ENCODE results near the gene RHNO1. TPM values are rescaled to one million over a fixed set of nuclear protein-coding genes. Genes with fewer than 3 reads are reported as not detected.
"Not testable (repeated sequence)": the region's sequence is repeated elsewhere in the genome, so short reads cannot be mapped to it uniquely, and the experiment has no call there.

RHNO1 gene
- total RNA-seq, 1 experiment from 2014 or later = 51.2 TPM

DNA sequence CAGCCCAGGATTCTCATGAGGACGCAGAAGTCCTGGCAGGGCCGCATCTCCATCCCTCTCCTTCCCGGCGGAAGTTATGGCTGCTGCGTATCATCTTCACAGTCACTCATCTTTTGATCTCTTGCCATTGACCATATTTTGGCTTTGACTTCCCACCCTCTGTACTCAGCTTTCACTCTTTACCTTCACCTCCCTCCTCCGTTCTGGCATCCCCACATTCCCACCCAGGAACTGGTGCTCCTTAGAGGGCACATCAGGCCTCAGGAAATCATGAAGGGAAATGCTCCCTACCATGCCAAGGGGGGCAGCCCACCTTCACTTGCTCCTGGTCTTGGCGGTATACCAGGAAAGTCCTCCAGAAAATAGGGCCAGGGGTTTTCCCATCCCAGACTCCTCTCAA lies 21.5 kb upstream of the RHNO1 start:
- DNase-seq = no peak
- H3K36me3 ChIP-seq = peaks cover 19% of the 10 kb centered on the region
- no peaks in the 10 kb centered on the region for H3K27me3 ChIP-seq
- H3K4me3 ChIP-seq = no peak overlapping the region
- H3K9me3 ChIP-seq = no peaks in the 10 kb centered on the region

DNA sequence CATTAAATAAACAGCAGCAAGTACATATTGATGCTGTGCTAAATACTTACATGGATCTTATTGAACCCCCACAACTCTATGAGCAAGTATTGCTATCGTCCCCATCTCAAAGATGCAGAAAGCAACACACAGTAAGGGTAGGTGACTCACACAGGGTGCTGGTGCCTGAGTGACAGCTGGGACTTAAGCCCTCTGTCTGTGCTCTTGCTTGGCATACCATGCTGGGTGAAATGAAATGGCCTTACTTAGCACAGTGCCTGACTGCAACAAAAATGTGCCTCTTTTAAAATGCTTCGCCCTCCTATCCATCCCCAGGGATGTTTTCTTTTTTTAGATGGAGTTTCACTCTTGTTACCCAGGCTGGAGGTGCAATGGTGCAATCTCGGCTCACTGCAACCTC lies 21.0 kb upstream of the RHNO1 start:
- Histone ChIP-seq H3K36me3 (peaks cover 19% of the 10 kb centered on the region), H3K27me3 (no peaks in the 10 kb centered on the region), H3K9me3 (no peaks in the 10 kb centered on the region), H3K4me3 (no peak overlapping the region)
- DNase-seq = no peak

DNA sequence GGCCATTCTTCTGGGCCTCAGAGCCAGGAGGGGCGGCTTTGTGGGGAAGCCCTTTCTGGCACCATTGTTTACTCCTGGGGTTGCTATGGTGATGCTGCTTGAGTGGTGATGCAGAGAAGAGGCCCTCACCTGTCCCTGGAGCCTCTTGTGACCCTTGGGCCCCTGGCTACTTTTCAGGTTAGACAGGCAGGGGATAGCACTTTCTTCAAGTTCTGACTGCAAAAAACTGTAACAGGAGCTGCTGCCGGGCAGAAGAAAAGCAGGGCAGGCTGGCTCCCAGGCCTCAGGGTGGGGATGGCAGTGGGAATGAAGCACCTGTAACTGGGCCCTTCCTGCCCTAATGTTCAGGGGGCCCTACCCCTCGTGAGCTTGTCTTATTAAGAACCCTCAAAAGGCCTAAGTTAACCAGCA lies 20.0 kb upstream of the RHNO1 start, which contains the start of gene TEX52:
TEX52 (minus strand) TSS at position 19 of the 411 bp plus-strand sequence; CDS start at position 6, 13 bp downstream.
- no peak for DNase-seq

DNA sequence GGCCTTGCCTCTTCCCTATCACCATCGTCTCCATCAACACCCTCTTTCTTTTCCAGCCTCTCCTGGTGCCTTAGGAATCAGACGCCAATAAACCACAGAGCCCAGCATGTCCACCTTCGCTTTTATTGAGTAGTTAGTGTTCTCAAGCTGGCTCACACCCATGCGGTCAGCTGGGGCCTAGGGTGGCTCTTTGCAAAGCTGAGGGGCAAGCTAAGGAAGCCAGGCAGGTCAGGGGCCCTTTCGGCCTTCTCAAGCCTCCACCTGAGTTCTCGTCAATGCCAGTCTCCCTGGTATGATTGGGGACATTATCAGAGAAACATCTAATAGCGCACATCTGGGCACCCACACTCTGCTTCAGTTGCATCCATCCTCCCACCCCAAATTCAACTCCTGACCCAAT lies 19.4 kb upstream of the RHNO1 start:
- Histone ChIP-seq H3K9me3 (no peaks in the 10 kb centered on the region), H3K27me3 (no peaks in the 10 kb centered on the region), H3K4me3 (no peak overlapping the region), H3K36me3 (peaks cover 30% of the 10 kb centered on the region)
- DNase-seq = no peak

More for the DNA sequence above, 20.0 kb upstream of the RHNO1 start, which contains the start of gene TEX52:
- Histone ChIP-seq H3K36me3 (peaks cover 26% of the 10 kb centered on the region), H3K9me3 (no peaks in the 10 kb centered on the region), H3K27me3 (no peaks in the 10 kb centered on the region), H3K4me3 (no peak within 1 kb of the TSS)

DNA sequence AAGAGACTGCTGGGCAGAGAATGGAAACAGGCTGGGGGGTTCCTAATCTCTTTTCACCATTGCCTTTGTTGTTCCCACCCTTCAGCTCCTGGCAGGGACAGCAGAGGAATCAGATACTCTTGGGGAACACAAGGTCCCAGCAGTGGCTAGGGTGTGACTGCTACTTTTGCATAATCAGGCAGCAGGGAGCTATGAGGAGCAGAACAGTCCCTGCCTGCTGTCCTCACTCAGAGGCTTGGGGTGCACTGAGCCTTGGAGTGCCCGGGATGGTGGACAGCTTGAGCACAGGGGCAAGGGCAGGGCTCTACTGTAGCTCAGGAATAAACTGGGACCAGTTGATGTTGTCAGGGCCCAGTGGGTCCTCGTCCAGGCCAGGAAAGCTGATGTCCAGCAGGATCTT lies 18.7 kb upstream of the RHNO1 start:
- Histone ChIP-seq H3K4me3 (no peak overlapping the region), H3K36me3 (peaks cover 32% of the 10 kb centered on the region), H3K27me3 (no peaks in the 10 kb centered on the region), H3K9me3 (no peaks in the 10 kb centered on the region)
- no peak for DNase-seq

DNA sequence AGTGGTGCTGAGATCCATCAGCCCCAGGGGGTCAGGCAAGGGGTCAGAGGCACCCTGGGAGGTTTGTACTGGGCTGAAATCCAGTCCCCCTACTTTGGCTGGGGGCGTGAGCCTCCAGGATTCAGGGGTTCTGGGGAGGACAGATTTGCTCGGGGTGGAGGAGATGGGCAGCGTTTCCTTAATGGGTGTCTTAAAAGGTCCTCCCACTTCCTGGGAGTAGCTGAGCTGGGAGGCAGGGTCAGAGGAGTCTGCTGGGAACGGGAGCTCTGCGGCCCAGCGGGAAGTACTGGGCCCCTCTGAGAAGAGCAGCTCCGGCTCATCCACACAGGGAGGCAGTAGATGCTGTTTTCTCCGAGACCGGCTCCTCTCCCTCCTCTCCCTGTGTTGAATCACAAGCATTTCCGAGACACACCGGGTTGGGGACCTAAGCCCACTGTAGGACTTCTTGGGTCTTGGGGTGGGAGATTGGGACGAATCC lies 18.0 kb upstream of the RHNO1 start:
- no peaks in the 10 kb centered on the region for H3K9me3 ChIP-seq
- peaks cover 35% of the 10 kb centered on the region for H3K36me3 ChIP-seq
- H3K27me3 ChIP-seq = no peaks in the 10 kb centered on the region
- H3K4me3 ChIP-seq = no peak overlapping the region
- DNase-seq = no peak

DNA sequence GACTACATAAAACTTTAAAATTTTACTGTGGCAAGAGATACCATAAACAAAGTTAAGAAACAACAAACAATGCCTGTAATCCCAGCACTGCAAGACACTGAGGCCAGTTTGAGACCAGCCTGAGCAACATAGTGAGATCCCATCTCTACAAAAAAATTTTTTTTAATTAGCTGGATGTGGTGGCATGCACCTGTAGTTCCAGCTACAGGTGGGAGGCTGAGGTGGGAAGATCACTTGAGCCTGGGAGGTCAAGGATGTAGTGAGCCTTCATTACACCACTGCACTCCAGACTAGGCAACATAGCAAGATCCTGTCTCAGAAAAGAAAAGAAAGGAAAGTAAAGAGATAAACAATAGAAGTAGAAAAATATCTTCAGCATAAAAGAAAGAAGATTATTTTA lies 16.9 kb upstream of the RHNO1 start:
- H3K27me3 ChIP-seq = no peaks in the 10 kb centered on the region
- H3K9me3 ChIP-seq = no peaks in the 10 kb centered on the region
- peaks cover 47% of the 10 kb centered on the region for H3K36me3 ChIP-seq
- no peak overlapping the region for H3K4me3 ChIP-seq
- DNase-seq = no peak

DNA sequence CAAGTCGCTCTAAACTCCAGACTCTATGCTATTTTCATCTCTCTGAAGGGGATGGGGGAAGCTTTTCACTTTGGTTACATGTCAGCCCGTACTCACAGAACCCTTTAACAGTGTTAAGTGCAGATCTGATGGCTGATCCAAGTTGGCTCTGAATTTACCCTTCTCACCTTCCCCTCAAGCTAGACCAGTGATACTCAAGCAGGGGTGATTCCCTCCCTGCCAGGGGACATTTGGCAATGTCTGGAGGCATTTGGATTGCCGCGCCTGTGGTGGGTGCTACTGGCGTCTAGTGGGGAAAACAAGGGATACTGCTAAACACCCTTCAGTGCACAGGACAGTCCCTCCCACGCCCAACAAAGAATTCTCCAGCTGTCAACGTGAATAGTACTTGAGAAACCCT lies 14.1 kb upstream of the RHNO1 start:
- H3K36me3 ChIP-seq = peaks cover 68% of the 10 kb centered on the region
- no peak for DNase-seq
- H3K9me3 ChIP-seq = no peaks in the 10 kb centered on the region
- H3K4me3 ChIP-seq = no peak overlapping the region
- no peaks in the 10 kb centered on the region for H3K27me3 ChIP-seq

DNA sequence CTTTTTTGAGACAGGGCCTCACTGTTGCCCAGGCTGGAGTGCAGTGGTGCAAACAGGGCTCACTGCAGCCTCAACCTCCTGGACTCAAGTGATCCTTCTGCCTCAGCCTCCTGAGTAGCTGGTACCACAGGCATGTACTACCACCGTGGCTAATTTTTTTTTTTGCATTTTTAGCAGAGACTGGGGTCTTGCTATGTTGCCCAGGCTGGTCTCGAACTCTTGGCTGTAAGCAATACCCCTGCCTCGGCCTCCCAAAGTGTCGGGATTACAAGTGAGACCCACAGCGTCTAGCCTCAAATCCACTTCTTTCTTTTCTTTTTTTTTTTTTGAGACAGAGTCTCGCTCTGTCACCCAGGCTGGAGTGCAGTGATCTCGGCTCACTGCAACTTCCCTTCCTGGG lies 13.6 kb upstream of the RHNO1 start:
- not testable (repeated sequence) for H3K4me3 ChIP-seq, DNase-seq, H3K9me3 ChIP-seq, H3K27me3 ChIP-seq
- peaks cover 73% of the 10 kb centered on the region for H3K36me3 ChIP-seq

DNA sequence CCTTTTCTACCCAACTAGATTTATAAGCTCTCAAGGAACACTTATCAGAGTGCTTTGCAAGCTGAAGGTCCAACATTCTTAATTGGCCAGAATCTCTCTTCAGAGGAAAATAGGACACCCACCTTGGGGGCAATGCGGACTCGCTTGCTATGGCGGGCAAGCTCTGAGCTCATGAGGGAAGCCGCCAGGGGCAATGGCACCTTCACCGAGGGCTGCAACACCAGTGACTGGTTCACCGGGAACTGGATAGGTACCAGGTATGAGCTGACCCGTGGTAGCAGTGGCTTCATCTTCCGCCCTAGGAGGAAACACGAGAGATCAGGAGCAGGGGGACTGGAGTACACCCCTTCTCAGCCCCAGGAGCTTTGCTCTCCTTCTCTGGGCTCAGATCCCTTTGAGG lies 12.8 kb upstream of the RHNO1 start:
- no peak for DNase-seq
- Histone ChIP-seq H3K4me3 (no peak overlapping the region), H3K9me3 (no peaks in the 10 kb centered on the region), H3K36me3 (peaks cover 74% of the 10 kb centered on the region), H3K27me3 (no peaks in the 10 kb centered on the region)

DNA sequence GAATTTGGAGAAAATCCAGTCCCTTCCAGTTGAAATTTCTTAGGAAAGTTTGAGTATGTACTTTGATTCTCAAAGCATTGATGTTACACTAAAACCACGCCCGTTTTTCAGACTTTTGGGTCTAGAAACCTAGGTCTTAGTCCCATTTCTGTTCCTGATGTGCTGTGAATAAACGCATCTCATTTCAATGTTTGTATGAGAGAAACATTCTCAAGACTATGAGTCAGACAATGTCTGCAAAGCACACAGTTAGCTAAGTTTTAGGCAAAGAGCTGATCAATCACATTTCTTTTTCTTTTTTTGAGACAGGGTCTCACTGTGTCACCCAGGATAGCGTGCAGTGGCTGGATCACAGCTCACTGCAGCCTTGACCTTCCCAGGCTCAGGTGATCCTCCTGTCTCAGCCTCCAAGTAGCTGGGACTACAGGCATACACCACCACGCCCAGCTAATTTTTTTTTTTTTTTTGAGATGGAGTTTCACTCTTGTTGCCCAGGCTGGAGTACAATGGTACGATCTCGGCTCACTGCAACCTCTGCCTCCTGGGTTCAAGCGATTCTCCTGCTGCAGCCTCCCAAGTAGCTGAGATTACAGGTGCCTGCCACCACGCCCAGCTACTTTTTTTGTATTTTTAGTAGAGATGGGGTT lies 7.9 kb upstream of the RHNO1 start:
- DNase-seq, H3K9me3 ChIP-seq, H3K4me3 ChIP-seq, H3K27me3 ChIP-seq: not testable (repeated sequence)
- H3K36me3 ChIP-seq = peaks cover 81% of the 10 kb centered on the region

DNA sequence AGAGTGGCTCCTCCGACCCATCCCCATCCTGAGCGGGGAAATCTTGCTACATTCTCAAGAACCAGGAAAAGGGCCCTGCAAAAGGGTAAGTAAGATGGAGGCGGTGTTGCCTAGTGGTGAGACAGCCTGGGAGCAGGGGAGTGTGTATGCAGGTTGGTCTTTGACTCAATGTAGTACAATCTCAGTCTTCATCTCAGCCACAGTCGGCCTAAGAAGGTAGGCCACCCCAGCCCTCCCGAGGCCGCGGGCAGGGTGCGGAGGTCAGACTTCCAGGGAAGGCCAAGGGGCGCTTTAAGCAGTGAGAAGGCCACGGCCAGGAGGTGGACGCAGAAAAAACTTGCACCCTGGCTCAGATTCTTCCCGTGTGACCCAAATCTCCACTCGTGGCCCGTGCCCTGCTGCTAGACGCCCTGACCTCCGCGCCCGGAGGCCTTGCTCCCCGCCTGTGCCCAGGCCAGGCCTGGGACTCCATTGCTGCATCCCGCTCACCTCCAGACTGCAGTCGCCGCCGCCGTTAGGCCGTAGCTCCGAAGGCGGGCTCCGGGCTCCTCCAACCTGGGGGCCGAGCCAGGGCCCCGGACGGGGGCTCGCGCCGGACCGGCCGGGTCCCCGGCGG lies 484 bp upstream of the RHNO1 start:
- DNase-seq = no peak
- Histone ChIP-seq H3K36me3 (peaks cover 65% of the 10 kb centered on the region), H3K9me3 (no peaks in the 10 kb centered on the region), H3K27me3 (no peaks in the 10 kb centered on the region), H3K4me3 (peak overlapping the region; percentile 82)

DNA sequence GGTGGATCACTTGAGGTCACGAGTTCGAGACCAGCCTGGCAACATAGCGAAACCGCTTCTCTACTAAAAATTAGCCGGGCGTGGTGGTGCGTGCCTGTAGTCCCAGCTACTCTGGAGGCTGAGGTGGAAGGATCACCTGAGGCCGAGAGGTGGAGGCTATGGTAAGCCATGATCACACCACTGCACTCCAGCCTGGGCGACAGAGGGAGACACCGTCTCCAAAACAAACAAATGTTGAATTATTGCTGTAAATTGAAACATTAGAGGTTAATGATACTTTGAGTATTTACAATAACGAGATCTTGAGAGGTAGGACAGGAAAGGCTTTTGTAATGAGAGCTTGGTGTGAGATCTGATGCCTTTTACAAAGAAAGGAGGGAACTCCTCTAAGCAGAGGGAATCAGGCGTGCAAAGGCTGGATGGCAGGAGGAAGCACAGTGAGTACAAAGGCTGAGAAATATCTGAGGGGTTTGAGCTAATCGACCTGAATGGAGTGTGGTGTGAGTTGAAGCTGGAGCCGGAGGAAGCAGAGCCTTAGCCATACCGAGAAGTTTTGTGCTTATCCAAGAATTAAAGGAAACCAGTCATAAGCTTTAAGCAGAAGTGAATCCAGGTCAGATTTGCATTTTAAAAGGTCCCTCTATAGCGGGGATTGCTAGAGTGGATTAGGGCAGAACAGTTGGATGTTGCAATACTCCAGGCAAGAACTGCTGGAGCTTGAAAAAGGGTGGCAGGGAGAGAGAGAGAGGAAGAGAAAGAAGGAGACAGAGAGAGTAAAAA lies 1.1 kb downstream of the RHNO1 start:
- H3K4me3 ChIP-seq = peak overlapping the region; percentile 82
- H3K27me3 ChIP-seq = no peaks in the 10 kb centered on the region
- H3K9me3 ChIP-seq = no peaks in the 10 kb centered on the region
- peaks cover 49% of the 10 kb centered on the region for H3K36me3 ChIP-seq
- no peak for DNase-seq

DNA sequence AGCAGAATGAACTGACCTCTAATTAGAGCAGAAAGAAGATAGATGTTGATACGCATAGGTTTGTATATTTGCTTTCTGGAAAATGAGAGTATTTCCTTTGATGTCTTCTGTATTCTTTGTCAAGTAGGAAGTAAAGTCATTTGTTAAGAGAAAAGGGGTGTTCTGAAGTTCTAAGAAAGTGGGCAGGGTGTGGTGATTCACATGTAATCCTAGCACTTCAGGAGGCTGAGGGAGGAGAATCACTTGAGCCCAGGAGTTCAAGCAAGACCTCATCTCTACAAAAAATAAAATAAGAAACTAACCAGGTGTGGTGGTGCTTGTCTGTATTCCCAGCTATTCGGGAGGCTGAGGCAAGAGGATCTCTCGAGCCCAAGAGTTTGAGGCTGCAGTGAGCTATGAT lies 2.8 kb downstream of the RHNO1 start:
- H3K4me3 ChIP-seq = no peak overlapping the region
- DNase-seq = no peak
- H3K9me3 ChIP-seq = no peaks in the 10 kb centered on the region
- H3K27me3 ChIP-seq = no peaks in the 10 kb centered on the region
- H3K36me3 ChIP-seq = peaks cover 35% of the 10 kb centered on the region

DNA sequence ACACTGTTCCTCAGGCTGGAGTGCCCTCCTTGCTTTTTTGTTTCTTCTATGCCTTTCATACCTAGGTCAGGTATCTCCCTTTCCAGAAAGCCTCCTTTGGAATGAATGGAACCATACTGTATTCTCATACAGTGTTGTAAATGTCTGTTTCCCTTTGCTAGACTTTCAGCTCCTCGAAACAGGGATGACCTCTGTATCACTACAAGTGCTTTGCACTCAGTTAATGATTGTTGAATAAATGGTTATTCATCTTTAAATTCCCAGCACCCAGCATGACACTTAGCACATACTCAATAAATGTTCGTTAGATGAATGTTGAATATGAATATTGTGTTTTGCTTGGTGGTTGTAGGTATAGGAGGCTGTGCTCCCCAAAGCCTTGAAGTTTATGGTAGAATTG lies 7.8 kb downstream of the RHNO1 start:
- H3K4me3 ChIP-seq = no peak overlapping the region
- H3K36me3 ChIP-seq = peaks cover 44% of the 10 kb centered on the region
- H3K9me3 ChIP-seq = no peaks in the 10 kb centered on the region
- no peak for DNase-seq
- no peaks in the 10 kb centered on the region for H3K27me3 ChIP-seq

DNA sequence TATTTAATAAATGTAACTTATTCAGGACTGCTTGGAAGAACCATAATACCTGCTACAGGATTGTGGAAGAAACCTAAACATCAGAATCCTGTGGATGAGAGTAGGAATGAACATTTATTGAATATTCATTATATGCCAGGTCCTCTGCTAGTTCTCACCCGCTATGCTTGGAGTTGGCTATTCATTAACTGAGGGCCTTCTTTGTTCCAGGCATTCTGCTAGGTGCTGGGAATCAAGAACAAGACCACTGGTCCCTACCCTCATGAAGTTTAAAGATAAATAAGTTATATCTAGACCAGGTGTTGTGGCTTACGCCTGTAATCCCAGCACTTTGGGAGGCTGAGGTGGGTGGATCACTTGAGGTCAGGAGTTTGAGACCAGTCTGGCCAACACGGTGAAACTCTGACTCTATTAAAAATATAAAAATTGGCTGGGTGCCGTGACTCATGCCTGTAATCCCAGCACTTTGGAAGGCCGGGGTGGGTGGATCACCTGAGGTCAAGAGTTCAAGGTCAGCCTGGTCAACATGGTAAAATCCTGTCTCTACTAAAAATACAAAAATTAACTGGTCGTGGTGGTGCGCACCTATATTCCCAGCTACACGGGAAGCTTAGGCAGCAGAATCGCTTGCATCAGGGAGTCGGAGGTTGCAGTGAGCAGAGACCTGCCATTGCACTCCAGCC lies 9.9 kb downstream of the RHNO1 start:
- no peaks in the 10 kb centered on the region for H3K9me3 ChIP-seq
- no peaks in the 10 kb centered on the region for H3K27me3 ChIP-seq
- DNase-seq = no peak
- peaks cover 31% of the 10 kb centered on the region for H3K36me3 ChIP-seq
- H3K4me3 ChIP-seq = no peak overlapping the region

DNA sequence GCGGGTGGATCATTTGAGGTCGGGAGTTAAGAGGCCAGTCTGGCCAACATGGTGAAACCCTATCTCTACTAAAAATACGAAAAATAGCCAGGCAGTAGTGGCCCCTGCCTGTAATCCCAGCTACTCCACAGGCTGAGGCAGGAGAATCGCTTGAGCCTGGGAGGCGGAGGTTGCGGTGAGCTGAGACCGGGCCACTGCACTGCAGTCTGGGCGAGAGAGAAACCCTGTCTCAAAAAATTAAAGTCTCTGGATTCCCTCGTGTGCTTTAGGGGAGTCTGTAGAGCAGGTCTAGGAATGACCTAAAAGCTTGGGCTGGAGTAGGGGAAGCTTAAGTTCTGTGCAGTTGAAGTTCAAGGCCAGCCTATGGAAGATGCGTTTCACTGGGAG lies 13.0 kb downstream of the RHNO1 start:
- Histone ChIP-seq H3K4me3 (peak overlapping the region; percentile 82), H3K9me3 (no peaks in the 10 kb centered on the region), H3K36me3 (peaks cover 28% of the 10 kb centered on the region), H3K27me3 (no peaks in the 10 kb centered on the region)
- no peak for DNase-seq
